GM12875 (cell line): ENCODE results near the gene ADGRG6.
"Not testable (repeated sequence)": the region's sequence is repeated elsewhere in the genome, so short reads cannot be mapped to it uniquely, and the experiment has no call there.

Experiments used
- H3K4me3 ChIP-seq: one replicate; pipeline ENCODE4 v1.5.1; 2011; ENCODE audit warnings: low read depth, low read length, control low read depth
- TF ChIP-seq, protein P1 (sequence below): IDR thresholded peaks from 2 replicates; pipeline ENCODE4 v1.5.1; 2011; ENCODE audit warnings: low read depth, mild to moderate bottlenecking, control low read depth, inconsistent platforms, low read length, moderate library complexity, borderline replicate concordance; ENCODE audit not compliant: insufficient read depth

The ADGRG6 gene

DNA sequence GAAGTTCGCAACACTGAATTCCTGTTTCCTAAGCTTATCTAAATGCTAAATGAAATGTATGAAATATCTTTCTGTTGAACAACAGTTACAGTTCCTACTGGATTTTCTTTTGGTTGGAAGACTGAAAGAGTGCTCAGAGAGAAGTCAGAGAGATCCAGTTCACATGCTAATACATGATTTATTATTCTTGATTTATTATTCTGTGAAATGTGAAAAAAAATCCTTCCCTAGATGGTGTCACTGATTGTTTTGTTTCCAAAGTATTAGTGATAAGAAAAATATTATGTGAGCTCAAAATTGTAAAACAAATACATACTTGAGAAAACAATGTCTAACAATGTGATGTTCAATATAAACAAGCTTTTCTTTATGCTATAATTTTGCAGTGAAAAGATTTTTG is 42.1 kb downstream of the ADGRG6 start:
- TF ChIP-seq, protein P1, sequence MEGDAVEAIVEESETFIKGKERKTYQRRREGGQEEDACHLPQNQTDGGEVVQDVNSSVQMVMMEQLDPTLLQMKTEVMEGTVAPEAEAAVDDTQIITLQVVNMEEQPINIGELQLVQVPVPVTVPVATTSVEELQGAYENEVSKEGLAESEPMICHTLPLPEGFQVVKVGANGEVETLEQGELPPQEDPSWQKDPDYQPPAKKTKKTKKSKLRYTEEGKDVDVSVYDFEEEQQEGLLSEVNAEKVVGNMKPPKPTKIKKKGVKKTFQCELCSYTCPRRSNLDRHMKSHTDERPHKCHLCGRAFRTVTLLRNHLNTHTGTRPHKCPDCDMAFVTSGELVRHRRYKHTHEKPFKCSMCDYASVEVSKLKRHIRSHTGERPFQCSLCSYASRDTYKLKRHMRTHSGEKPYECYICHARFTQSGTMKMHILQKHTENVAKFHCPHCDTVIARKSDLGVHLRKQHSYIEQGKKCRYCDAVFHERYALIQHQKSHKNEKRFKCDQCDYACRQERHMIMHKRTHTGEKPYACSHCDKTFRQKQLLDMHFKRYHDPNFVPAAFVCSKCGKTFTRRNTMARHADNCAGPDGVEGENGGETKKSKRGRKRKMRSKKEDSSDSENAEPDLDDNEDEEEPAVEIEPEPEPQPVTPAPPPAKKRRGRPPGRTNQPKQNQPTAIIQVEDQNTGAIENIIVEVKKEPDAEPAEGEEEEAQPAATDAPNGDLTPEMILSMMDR, result no peak
- H3K4me3 ChIP-seq, result no peak overlapping the region

DNA sequence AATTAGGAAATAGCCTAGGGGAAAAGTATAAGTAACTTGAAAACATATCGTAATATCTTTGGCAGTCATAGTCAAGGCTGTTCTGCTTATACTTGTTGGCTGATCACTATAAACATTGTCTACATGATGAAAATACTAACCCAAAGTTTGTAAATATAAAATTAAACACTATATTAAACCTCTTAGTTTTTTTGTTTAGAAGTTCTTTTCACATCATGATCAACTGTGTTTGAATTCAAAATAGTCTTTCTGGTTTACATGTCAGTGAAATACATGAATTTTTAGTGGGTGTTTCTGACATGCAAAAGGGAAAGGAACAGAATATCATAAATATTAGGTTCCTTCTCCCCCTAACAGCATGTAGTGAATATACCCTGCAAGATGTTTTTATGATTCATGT is 43.5 kb downstream of the ADGRG6 start:
- H3K4me3 ChIP-seq, result no peak overlapping the region
- TF ChIP-seq, protein P1, result no peak

DNA sequence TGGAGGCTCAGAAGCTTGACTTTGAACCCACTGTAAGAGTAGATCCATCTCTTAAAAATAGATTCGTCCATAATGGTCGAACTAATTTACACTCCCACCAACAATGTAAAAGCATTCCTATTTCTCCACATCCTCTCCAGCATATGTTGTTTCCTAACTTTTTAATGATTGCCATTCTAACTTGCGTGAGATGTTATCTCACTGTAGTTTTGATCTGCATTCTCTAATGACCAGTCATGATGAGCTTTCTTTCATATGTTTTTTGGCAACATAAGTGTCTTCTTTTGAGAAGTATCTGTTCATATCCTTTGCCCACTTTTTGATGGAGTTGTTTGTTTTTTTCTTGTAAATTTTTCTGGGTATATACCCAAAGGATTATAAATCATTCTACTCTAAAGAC is 44.4 kb downstream of the ADGRG6 start:
- not testable (repeated sequence) for H3K4me3 ChIP-seq

DNA sequence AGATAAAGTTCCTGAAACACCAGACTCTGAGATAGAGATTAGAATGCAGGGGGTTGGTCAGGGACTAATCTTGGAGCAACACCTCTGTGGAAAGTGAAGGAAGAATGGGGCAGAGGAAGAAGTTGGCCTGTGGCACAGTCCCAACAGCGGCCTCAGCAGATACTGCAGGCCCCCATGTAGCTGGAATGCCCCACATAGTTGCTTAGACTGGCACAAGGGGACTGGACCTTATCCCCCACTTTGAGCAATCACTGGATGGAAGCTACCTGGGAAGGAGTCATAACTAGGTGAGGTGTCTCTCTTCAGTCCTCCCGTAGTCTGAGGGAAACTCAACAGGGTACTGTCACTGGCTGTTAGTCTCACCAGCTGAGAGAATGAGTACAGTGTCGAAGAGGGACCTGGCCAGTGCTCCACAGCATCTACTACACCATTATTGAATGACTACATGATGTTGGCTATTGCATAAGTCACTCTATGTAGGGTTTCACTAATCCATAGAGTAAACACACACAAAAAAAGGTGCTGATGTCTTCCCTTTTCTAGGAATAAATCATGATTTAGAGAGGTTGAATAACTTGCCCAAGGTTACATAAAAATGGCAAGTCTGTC is 47.5 kb downstream of the ADGRG6 start:
- no peak overlapping the region for H3K4me3 ChIP-seq
- TF ChIP-seq, protein P1, result no peak

DNA sequence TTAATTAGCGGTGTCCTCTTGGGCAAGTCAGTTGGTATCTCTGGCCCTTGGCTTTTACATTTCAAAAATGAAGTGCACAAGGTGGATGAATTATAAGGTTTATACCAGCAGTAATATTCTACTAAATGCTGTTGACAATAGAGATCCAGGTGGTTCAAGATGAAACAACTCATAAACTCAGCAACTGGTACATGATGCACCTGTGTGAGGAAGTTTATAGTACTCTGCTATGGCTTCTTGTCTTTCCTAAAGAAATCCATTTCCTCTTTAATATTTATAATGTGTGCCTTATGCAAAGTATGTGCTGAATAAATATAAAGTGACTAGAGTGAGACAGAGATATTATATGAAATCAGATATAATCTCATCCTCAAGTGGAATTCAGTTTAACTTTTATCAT is 48.5 kb downstream of the ADGRG6 start:
- no peak overlapping the region for H3K4me3 ChIP-seq
- TF ChIP-seq, protein P1, result no peak

DNA sequence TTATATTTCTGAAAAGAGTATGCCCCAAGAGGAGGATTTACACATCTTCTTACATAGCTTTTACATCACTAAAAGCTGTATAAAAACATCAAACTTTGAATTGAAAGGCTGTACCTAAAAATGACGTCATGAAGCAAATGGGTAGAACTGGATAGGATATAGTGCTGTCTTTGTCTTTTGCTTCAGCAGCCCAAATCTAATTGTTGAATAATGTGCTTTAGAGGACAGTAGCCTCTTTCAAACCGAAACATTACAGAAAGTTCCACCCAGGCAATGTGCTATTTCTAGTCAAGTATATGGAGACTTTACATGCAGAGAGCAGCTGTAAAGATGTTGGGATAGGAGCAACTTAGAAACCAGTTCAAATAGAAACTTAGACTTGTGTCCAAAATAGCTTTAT is 51.9 kb downstream of the ADGRG6 start:
- TF ChIP-seq, protein P1, result no peak
- H3K4me3 ChIP-seq, result no peak overlapping the region

DNA sequence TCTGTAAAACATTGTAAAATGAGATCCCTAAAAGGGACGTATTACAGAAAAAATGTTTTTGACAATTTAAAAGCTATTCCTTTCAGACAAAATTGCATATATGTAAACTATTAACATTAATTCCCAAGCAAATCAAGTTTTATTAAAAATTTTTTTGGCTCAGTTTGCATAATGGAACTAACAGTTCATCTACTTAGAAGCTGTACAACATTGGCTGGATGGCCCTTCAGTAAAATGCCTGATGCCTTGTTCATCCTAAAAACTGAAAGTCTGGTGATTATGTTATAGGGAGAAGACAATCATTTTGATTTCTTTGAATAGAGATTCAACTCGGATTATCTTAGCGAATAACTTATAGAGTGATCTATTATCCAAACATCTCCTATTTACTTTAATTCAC is 52.8 kb downstream of the ADGRG6 start:
- TF ChIP-seq, protein P1, result no peak
- H3K4me3 ChIP-seq, result no peak overlapping the region
